Neural cell (in vitro differentiated cells): ENCODE measurements around the gene ZNF157. TPM values are rescaled to one million over a fixed set of nuclear protein-coding genes. Genes with fewer than 3 reads are reported as not detected.
"Not testable (repeated sequence)": the region's sequence is repeated elsewhere in the genome, so short reads cannot be mapped to it uniquely, and the experiment has no call there.

ENCODE experiments used
- H2AFZ ChIP-seq: fragments of 200-600, 300-800 bp; sonication (generic), shearing (Covaris generic); 2 replicates; pipeline ENCODE4 v1.6.0; 2014; ENCODE audit warnings: low read depth, mild to moderate bottlenecking, antibody characterized with exemption, low read length, moderate library complexity
- H3F3A ChIP-seq: fragments of 200-600 bp; shearing (Covaris generic); 2 replicates; pipeline ENCODE4 v1.6.1; 2016; ENCODE audit warnings: mild to moderate bottlenecking, moderate library complexity, mixed read lengths, antibody characterized with exemption, low read length; ENCODE audit not compliant: insufficient read depth, poor library complexity, severe bottlenecking
- H3K27ac ChIP-seq: fragments of 200-600, 300-800 bp; sonication (generic), shearing (Covaris generic); 2 replicates; pipeline ENCODE4 v1.5.1; 2014; ENCODE audit warnings: mild to moderate bottlenecking, low read length, moderate library complexity
- H3K27me3 ChIP-seq: fragments of 300-800, 200-600 bp; sonication (generic), shearing (Covaris generic); 2 replicates; pipeline ENCODE4 v1.6.0; 2014; ENCODE audit warnings: mild to moderate bottlenecking, low read depth, low read length, moderate library complexity; ENCODE audit not compliant: insufficient read depth
- H3K36me3 ChIP-seq: fragments of 300-800, 200-600 bp; sonication (generic), shearing (Covaris generic); 2 replicates; pipeline ENCODE4 v1.5.1; 2014; ENCODE audit warnings: mild to moderate bottlenecking, antibody characterized with exemption, low read length, moderate library complexity; ENCODE audit not compliant: insufficient read depth
- H3K4me2 ChIP-seq: fragments of 300-800, 200-600 bp; sonication (generic), shearing (Covaris generic); 2 replicates; pipeline ENCODE4 v1.6.0; 2014; ENCODE audit warnings: mild to moderate bottlenecking, low read length
- H3K4me3 ChIP-seq: fragments of 300-800, 200-600 bp; sonication (generic), shearing (Covaris generic); 2 replicates; pipeline ENCODE4 v1.5.1; 2014; ENCODE audit warnings: mild to moderate bottlenecking, low read length, moderate library complexity
- H3K79me2 ChIP-seq: fragments of 200-600 bp; shearing (Covaris generic); replicated peaks from 2 replicates; pipeline ENCODE4 v1.6.0; 2014; ENCODE audit warnings: mild to moderate bottlenecking, low read length, moderate library complexity; ENCODE audit not compliant: insufficient read depth
- H3K9ac ChIP-seq: fragments of 300-800, 200-600 bp; sonication (generic), shearing (Covaris generic); 2 replicates; pipeline ENCODE4 v1.6.1; 2016; ENCODE audit warnings: mild to moderate bottlenecking, low read length, mixed read lengths
- H3K9me2 ChIP-seq: fragments of 200-600 bp; shearing (Covaris generic); 2 replicates; pipeline ENCODE4 v1.6.1; 2016; ENCODE audit warnings: mild to moderate bottlenecking, low read length, mixed read lengths; ENCODE audit not compliant: insufficient read depth
- H3K9me3 ChIP-seq: fragments of 200-600, 300-800 bp; sonication (generic), shearing (Covaris generic); 2 replicates; pipeline ENCODE4 v1.6.1; 2016; ENCODE audit warnings: mild to moderate bottlenecking, mixed run types, low read length, moderate library complexity, mixed read lengths
- H4K20me1 ChIP-seq: fragments of 200-600 bp; shearing (Covaris generic); 2 replicates; pipeline ENCODE4 v1.6.1; 2016; ENCODE audit warnings: mild to moderate bottlenecking, mixed run types; ENCODE audit not compliant: insufficient read depth
- CTCF ChIP-seq: fragments of 450-650 bp; IDR thresholded peaks from 2 replicates; pipeline ENCODE4 v1.5.1; 2014; ENCODE audit warnings: antibody characterized with exemption, mild to moderate bottlenecking, moderate library complexity; ENCODE audit not compliant: poor library complexity, severe bottlenecking
- EP300 ChIP-seq: fragments of 450-650 bp; conservative IDR thresholded peaks from 2 replicates; pipeline ENCODE4 v1.6.1; 2014; ENCODE audit warnings: antibody characterized with exemption, mild to moderate bottlenecking, moderate library complexity; ENCODE audit not compliant: poor library complexity, severe bottlenecking
- EZH2 ChIP-seq: fragments of 200-600, 300-800 bp; shearing (Covaris generic), sonication (generic); IDR thresholded peaks from 2 replicates; pipeline ENCODE4 v1.6.1; 2014; ENCODE audit warnings: antibody characterized with exemption, low read length, borderline replicate concordance, mild to moderate bottlenecking; ENCODE audit not compliant: insufficient read depth, poor library complexity, severe bottlenecking
- MXI1 ChIP-seq: fragments of 450-650 bp; conservative IDR thresholded peaks from 2 replicates; pipeline ENCODE4 v1.6.1; 2014; ENCODE audit warnings: antibody characterized with exemption, mild to moderate bottlenecking; ENCODE audit not compliant: poor library complexity, severe bottlenecking
- POLR2AphosphoS5 ChIP-seq: IDR thresholded peaks from 2 replicates; pipeline ENCODE4 v1.6.1; 2012
- RAD21 ChIP-seq: fragments of 450-650 bp; conservative IDR thresholded peaks from 2 replicates; pipeline ENCODE4 v1.6.1; 2014; ENCODE audit warnings: antibody characterized with exemption, mild to moderate bottlenecking, moderate library complexity
- REST ChIP-seq: IDR thresholded peaks from 2 replicates; pipeline ENCODE4 v1.6.1; 2012; ENCODE audit warnings: borderline replicate concordance
- SMC3 ChIP-seq: fragments of 450-650 bp; conservative IDR thresholded peaks from 2 replicates; pipeline ENCODE4 v1.6.1; 2014; ENCODE audit warnings: antibody characterized with exemption, mild to moderate bottlenecking, moderate library complexity; ENCODE audit not compliant: poor library complexity
- TAF1 ChIP-seq: IDR thresholded peaks from 2 replicates; pipeline ENCODE4 v1.6.1; 2012; ENCODE audit warnings: low read depth
- polyA plus RNA-seq: library from polyadenylated mRNA; depleted of rRNA; stranded (reverse); fragments of >200 nt; gene quantifications from 2 replicates; pipeline ENCODE4 v1.2.3, GENCODE V29; 2014

Gene ZNF157
- polyA plus RNA-seq, 1 donor from 2014 or later = 3.5 TPM

- H3K27me3 ChIP-seq = no peaks in the 10 kb centered on the region
- peak overlapping the region; percentile 38 for H3K9ac ChIP-seq
- H3K9me3 ChIP-seq = no peaks in the 10 kb centered on the region
- H3K4me3 ChIP-seq = no peak overlapping the region
- peak overlapping the region; percentile 33 for H2AFZ ChIP-seq
- H3F3A ChIP-seq = no peaks in the 10 kb centered on the region
- H3K4me2 ChIP-seq = no peak overlapping the region
- H3K27ac ChIP-seq = peak overlapping the region; percentile 69
- TF ChIP-seq TAF1 (no peak), MXI1 (no peak), EP300 (no peak), CTCF (no peak), SMC3 (no peak), REST (no peak), RAD21 (no peak), POLR2AphosphoS5 (no peak)
- no peaks in the 10 kb centered on the region for H3K9me2 ChIP-seq
- H3K36me3 ChIP-seq = no peaks in the 10 kb centered on the region
- H3K79me2 ChIP-seq = no peaks in the 10 kb centered on the region
- no peaks in the 10 kb centered on the region for H4K20me1 ChIP-seq
Observed at GRCh38 chrX:47321823-47322371, 48.5 kb upstream of the ZNF157 start.

- Histone ChIP-seq H3K4me2 (no peak overlapping the region), H2AFZ (no peak overlapping the region), H3K4me3 (no peak overlapping the region), H3K9me3 (no peaks in the 10 kb centered on the region), H3K27ac (no peak overlapping the region), H3K9ac (no peak overlapping the region), H3K36me3 (no peaks in the 10 kb centered on the region), H4K20me1 (no peaks in the 10 kb centered on the region), H3F3A (no peaks in the 10 kb centered on the region), H3K27me3 (no peaks in the 10 kb centered on the region), H3K9me2 (no peaks in the 10 kb centered on the region), H3K79me2 (no peaks in the 10 kb centered on the region)
- TF ChIP-seq RAD21 (no peak), POLR2AphosphoS5 (no peak), MXI1 (no peak), EP300 (no peak), REST (no peak), EZH2 (no peak), SMC3 (no peak), TAF1 (no peak), CTCF (no peak)
Observed at GRCh38 chrX:47327902-47328301, 42.5 kb upstream of the ZNF157 start.

GRCh38 chrX:47332729-47333128 is 37.6 kb upstream of the ZNF157 start:
- not testable (repeated sequence) for H3K9ac ChIP-seq, H3K27ac ChIP-seq, H3F3A ChIP-seq, H3K4me3 ChIP-seq, H3K4me2 ChIP-seq, H3K9me2 ChIP-seq, H3K79me2 ChIP-seq, H3K36me3 ChIP-seq, H4K20me1 ChIP-seq, H2AFZ ChIP-seq, H3K9me3 ChIP-seq, H3K27me3 ChIP-seq
